NCI-H69 (cell line): ENCODE measurements around the gene TBXAS1.
"Not testable (repeated sequence)": the region's sequence is repeated elsewhere in the genome, so short reads cannot be mapped to it uniquely, and the experiment has no call there.

Source experiments
- DNase-seq: peaks from one replicate; lab custom pipeline; 2025; lab: John Stamatoyannopoulos, UW

The TBXAS1 gene

DNA sequence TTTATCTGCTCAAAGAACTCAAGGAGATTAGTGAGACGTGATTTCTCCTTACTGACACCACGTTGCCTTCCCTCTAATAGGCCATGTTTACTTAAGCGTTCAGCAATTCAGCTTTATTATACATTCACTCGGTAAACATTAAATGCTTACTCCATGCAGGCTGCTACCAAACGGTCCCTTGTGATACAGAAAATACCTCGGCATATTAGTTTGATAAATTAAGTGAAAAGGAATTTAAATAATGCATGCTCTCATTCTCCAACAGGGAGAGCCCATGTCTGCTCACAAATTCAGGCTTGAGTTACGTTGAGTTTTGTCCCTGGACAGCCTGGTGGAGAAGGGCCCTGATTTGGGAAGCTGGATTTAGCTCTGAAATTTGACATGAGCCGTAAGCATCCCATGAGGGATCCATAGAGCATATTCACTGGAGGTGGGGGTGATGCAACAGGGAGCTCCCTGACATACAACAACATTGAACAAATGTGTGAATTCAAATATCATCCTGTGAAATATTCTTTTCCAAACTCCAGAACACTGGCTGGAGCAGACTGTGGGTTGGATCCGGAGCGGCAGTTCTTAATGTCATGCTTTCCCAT, 86.3 kb downstream of the TBXAS1 start:
- DNase-seq: no peak

DNA sequence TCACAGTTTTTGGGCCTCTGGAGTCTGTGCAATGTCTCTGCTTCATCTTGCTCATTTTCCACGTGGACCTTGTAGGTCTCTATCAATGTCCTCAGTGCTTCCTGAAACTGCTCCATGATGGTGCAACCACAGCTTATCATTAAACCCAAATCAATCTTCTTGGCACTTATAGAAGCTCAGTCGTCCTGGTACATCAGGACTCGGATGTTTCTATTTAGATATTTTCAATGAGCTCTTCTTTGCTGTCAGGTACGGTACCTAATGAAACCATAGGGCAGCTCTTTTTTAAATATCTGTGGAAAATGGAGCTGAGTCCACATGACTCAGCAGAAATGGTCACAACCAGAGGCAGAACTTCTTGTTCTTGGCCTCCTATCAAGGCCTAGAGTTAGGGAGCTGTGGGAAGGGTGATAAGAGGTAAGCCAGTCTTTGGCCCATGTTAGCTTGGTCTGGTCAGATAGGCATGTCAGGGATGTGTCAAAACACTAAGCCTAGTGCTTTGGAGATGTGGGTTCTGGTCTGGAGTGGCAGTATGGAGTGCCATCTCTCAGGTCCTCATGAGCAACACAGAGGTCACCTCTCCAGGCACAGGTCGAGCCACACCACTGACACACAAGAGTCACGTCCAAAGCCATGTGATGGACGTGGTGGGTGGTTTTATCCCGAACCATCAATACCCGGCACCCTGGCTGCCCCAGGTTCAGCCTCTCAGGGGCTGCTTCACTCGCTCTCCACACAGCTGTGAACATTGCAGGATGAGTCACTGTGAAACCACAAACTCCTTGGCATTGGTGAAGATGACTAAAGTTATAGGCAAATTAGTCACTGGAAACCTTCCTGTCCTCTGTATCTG, 87.0 kb downstream of the TBXAS1 start:
- no peak for DNase-seq

DNA sequence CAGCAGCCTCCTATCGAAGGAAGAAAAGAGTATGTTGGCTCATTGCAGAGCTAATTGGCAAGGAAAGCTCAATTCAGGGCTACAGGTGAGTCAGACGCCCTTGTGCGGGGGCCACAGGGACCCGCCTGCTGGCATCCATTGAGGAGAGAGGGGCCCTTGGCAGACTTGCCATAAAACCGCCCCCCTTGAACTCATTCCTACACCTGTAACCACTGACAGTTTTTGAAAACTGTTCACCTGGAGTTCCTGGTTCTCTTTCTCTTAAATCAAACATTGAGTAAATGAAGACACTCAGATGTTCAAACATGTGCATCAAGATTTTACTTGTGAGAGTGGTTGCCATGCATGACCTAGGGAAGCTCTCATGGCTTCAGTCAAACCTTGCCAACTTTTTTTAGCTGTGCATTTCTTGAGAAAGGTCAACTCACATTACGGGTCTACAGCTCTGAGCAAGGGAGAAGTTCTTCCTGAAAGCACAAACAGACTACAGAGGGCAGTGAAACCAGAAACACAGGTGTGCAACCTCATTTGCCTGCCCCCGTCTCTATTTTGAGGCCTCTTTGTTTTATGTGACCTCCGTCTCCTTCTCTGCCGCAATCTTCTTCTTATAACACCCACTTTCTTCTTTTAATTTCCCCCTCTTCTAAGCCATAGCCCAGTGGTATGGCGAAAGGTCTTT, 87.8 kb downstream of the TBXAS1 start:
- DNase-seq: no peak

DNA sequence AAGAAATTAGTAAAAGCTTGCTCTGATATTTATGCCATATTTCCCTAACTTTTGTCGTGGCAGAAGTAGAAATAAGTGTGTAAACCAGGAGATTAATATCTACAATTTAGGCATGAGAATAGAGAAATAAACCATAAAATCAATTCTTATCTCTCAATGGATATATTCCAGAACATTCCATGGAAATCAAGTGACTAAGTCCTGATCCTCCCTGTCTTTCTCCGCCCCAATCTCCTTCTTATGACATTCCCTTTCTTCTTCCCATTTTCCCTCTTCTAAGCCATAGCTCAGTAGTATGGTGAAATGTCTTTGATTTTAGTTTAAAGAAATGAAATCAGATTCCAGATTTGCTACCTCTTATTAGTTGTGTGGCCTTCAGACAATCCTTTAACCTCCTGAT, 88.8 kb downstream of the TBXAS1 start:
- no peak for DNase-seq

DNA sequence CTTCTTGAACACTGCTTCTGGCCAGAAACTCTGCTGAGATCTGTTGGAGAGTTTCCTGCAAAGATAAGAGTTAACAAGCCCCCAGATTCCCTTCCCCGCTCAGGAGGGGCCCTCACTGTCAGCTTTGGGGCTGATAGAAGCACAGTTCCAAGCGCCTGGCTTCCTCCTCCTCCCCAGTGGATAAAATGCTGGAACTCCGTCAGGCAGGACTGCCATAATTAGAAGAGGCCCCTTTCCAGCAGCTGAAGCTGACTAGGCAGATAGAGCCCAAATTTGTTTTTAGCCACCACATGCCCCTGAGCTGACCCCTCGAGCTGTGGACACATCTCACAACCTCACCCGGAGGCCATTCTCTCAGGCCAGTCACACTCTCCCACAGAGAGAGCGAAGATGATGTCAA, 89.4 kb downstream of the TBXAS1 start:
- no peak for DNase-seq

DNA sequence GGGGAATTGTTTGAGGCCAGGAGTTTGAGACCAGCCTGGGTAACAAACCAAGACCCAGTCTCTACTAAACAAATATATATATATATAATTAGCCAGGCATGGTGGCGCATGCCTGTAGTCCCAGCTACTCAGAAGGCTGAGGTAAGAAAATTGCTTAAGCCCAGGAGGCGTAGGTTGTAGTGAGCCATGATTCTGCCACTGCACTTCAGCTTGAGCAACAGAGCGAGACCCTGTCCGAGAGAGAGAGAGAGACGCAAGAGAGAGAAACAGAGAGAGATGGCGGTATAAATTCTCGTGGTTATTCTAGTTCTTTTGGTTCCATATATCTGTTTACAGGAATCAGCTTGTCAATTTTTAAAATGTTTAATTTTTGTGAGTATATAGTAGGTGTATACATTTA, 94.0 kb downstream of the TBXAS1 start:
- no peak for DNase-seq

DNA sequence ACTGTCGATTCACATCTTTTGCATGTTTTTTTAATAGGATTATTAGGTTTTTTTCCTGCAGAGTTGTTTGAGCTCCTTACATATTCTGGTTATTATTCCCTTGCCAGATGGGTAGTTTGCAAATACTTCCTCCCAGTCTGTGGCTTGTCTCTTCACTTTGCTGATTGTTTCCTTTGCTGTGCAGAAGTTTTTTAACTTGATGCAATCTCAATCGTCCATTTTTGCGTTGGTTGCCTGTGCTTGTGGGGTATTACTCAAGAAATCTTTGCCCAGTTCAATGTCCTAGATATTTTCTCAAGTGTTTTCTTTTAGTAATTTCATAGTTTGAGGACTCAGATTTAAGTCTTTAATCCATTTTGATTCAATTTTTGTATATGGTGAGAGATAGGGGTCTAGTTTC, 95.4 kb downstream of the TBXAS1 start:
- no peak for DNase-seq

DNA sequence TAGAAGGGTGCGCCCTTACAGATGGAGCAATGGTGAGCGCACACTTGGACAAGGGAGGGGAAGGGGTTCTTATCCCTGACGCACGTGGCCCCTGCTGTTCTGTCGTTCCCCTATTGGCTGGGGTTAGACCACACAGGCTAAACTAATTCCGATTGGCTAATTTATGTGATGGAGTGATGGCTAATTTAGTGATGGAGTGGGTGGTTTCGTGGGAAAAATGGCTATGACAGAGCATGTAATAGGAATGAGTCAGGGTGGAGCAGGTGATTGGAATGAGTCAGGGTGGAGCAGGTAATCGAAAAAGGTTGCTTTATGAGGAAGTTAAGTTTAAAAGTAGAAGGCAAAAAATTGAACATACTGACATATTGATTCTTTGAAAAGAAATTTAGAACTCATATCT, 100.2 kb downstream of the TBXAS1 start:
- not testable (repeated sequence) for DNase-seq

DNA sequence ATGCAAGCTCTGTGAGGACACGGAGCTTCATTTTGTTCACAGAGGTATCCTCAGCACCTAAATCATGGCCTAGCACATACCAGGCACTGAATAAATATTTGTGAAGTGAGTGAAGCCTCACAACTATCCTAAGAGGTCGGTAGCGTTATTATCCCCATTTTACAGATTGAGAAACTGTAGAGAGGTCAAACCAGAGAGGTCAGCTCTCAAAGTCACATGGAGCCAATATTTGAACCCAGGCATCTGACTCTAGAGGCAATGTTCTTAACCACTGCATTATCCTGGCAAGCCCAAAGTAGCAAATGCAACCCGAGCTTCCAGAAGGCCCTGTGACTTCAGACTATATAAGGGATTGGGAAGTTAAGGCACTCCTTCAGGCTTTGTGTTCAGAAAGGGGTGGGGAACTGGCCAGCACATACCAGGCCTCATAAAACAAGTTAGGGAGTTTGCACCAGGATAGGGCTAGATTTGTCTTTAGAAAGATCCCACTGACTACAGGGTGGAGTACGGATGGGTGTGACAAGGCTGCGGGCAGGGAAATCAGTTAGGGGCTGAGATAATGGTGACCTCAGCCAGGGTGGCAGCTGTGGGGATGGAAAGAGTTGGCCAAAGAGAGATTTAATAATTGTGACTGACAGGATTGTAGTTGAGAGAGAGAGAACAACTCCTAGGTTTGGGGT, 101.4 kb downstream of the TBXAS1 start:
- DNase-seq: no peak

DNA sequence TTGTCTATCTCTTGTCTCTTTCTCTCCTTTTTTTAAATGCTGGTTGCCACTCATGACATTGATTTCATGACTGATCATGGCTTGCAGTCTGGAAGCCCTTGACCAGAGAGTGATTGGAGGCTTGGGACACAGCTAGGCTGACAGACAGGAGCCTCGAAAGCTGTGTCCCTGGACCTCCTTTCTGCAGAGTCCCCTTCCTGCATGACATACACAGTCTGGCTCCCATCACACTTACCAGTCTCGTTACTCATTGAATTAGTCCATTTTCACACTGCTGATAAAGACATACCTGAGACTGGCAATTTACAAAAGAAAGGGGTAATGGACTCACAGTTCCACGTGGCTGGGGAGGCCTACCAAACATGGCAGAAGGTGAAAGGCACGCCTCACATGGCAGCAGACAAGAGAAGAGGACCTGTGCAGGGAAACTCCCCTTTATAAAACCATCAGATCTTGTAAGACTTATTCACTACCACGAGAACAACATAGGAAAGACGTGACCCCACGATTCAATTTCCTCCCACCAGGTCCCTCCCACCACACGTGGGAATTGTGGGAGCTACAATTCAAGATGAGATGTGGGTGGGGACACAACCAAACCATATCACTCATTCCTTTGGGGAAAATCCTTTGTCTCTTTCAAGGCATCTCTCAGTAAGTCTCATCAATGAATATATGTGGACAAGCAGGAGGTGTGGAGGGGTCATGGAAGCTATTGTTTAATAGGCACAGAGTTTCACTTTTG, 102.3 kb downstream of the TBXAS1 start:
- DNase-seq: no peak

DNA sequence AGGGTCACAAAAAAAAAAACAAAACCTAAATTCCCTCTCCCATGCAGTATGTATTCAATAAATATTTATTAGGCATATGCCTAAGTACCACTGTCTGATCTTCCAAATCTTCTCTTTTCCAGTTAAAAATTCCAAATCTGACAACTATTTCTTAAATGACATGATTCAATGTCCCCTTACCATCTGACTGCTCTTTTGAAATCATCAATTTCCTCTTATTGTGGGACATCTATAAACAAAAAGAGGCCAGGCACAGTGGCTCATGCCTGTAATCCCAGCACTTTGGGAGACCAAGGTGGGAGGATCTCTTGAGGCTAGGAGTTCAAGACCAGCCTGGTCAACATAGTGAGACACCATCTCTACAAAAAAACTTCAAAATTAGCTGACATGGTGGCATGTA, 103.5 kb downstream of the TBXAS1 start:
- DNase-seq: no peak

DNA sequence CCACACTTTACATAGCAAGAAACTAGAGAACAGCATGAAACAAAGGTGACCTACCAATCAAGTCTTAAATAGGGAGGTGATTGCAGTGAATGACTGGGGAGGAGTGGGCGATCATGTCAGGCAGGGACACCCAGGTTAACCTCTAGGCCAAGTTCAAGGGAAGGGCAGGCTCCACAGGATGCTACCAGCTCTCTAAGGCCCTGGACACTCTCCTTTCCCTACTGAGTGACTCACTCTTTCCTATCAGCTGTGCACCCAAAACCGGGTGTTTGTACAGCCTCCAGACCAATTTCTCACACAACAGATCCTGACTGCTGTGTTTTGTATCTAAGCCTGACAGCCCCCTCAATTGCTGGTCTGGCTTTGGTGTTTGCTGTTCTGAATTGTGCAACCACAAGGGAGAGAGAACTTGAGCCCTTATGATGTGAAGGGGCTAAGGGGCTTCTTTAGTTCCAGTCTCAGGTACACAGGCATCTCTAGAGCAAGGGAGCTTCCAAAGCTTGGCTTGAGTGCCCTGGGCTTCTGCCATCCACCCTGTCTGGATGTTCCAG, 107.8 kb downstream of the TBXAS1 start:
- DNase-seq: peak; percentile 15

DNA sequence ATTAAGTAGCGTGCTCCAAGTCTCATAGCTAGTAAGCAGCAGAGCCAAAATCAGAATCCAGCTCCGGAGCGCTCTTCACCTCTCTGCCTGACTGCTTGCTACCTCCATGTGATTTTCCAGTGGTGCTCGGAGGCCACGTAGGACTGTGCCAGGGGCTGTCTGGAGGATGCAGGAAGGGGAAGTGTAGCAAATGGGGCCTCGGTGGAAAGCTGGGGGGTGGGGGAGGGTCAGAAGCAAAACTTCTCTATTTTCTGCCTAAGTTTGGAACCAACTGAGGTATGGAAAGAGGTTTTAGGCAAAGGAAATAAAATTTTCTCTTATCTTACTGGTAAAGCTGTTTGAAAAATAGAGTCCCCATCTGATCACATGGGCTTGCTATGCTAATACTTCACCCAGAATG, 108.7 kb downstream of the TBXAS1 start:
- DNase-seq: no peak

DNA sequence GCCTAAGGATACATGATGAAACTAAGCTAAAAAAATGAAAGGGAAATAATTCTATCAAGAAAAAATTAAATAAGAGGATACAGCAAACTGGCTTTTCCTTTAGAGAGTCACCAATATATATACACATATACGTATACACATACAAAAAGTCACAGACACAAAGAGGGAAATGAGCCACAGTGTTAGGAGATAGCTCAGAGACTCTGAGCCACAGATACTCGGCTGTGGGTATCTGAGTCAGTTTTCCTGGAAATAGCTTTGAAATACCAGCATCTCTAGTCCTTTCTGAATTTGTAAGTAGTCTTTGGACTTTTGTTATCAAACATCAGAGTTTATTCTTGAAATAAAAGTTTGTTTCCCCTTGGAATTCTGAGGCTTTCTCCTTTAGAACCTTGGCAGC, 111.8 kb downstream of the TBXAS1 start:
- no peak for DNase-seq

DNA sequence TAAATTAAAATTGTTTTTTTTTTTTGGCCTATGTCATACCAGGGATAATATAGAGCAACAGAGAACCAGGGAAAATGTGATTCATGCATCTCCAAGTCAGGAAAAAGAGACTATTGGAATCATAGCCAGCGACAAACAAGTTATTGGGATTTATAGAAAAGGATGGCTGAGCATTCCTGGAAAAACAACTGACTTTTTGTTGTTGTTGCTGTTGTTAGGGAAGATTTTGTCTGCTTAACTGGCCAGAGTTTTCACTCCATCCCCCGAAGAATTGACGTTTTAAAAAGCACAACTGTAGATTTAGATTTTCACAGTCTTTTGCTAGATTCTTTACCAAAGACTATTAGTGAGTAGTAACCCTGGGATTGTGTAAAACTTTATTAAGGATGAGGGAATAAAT, 112.4 kb downstream of the TBXAS1 start:
- no peak for DNase-seq

DNA sequence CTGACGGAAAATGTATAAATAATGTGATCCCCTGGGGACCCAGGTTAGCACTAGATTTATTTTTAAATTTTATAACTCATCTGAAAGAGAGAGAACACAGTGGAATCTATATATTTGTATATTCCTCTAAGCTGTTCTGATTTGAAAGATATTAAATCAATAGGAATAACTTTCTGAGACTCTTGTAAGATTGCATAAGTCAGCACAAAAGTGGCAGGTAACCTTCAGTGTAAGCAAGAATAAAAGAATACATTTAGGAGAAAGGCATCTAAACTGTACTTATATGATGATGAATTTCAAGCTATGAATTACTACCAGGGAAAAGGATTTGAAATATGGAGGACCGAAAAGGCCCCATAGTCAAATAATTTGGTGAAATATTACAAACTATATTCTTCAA, 112.8 kb downstream of the TBXAS1 start:
- DNase-seq: no peak

DNA sequence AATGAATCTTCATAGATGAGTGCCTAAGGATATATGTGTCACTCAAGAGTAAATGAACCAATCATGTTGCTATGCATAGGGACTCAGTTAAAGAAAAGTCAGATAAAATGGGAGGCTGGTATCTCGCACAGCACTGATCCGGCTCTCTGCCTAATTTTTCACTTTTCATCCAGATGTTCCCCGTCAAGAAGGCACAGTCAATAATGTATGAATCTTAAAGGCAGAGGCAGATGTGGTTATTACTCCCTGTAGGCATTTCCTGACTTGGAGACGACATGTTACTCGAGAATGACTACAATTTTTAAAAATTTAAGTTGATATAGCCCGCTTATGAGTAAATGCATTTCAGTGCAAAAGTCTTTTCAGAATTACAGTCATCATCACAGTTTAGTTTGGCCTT, 113.6 kb downstream of the TBXAS1 start:
- DNase-seq: no peak

DNA sequence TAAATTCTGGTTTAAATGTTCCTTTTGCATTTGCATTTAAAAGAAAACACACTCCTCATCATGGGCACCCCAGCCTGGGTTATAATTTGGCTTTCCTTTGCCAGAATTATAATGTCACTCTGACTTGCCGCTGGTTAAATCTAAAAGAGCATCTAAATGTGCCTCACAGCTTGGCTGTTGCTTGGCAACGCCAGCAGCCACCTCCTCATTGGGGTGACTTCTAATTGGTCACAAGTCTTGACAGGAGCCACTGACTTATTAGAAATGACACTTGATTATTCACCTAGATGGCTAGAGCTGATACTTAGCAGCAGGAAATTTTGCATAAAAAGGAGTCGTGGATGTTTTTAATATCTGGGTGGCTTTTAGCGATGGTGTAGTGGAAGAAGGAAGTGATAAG, 114.3 kb downstream of the TBXAS1 start:
- peak; percentile 85 for DNase-seq

DNA sequence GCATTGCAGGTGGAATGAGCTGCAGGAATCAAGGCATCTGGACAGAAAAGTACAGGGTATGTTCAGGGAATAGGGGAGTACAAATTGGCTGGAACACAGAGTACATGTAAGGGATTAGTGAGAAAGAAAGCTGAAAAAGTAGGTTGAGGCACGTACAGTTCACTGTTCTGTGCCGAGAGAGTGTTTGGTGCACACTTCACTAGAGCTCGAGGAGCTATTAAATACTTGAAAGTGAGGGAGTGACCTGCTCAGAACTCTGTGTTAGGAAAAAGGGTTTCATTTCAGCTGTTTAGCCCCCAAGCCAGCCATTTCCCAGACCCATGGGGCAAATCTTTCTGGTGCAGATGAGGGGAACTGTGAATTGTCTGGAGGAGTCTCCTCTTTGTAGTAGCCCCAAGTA, 115.2 kb downstream of the TBXAS1 start:
- DNase-seq: no peak

DNA sequence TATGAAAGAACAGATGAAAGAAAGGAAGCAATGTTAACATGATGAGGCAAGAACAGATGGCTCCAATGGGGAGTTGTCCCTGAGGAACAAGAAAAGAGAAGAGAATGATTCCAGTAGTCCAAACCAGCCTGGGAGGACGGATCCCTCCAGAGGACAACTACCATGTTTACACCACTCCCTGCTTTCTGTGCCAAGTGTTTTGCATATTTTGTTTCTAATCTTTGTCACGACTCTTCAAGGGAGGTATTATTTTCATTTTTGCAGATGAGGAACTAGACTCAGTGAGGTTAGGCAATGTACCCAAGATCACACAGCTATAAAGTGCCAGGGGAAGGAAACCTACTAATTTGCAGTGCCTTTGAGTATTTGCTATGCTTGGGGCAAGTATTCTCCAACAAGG, 117.5 kb downstream of the TBXAS1 start:
- no peak for DNase-seq

DNA sequence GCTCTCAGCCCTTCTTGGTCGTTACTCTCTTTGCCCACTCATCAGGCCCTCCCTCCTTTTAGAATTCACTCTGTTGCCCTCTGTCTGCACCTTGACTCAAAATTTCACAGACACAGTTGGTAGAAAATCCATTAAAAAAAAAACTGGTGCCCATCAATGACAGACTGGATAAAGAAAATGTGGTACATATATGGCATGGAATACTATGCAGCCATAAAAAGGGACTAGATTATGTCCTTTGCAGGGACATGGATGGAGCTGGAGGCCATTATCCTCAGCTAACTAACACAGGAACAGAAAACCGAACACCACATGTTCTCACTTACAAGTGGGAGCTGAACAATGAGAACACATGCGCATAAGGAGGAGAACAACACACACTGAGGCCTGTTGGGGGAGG, 118.0 kb downstream of the TBXAS1 start:
- DNase-seq: no peak

DNA sequence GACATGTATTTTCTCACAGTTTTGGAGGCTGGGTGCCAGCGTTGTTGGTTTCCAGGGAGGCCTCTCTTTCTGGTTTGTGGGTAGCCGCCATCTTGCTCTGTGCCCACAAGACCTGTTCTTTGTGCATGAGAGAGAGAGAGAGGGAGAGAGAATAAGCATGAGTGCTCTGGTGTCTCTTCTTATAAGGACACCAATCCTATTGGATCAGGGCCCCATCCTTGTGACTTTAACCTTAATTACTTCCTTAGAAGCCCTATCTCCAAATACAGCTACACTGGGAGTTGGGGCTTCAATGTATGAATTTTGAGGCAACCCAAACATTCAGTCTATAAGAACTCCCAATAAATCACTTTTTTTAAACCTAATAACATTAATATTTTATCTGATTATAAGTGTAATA, 119.1 kb downstream of the TBXAS1 start:
- no peak for DNase-seq
